IPS DF 6.9 (cell line): ENCODE results near the gene CCDC88C.

Experiments
- DNase-seq: peaks from one replicate; pipeline ENCODE4 v3.0.0-alpha.2; 2013; ENCODE audit warnings: low read depth, low spot score
- H3K27ac ChIP-seq: one replicate; pipeline ENCODE4 v1.5.1; 2013; ENCODE audit warnings: low read length, control low read depth
- H3K27me3 ChIP-seq: 2 replicates; pipeline ENCODE4 v1.6.1; 2013; ENCODE audit warnings: mild to moderate bottlenecking, low read length; ENCODE audit not compliant: control insufficient read depth, insufficient read depth
- H3K36me3 ChIP-seq: 2 replicates; pipeline ENCODE4 v1.6.1; 2013; ENCODE audit warnings: low read length; ENCODE audit not compliant: control insufficient read depth, insufficient read depth
- H3K4me1 ChIP-seq: 2 replicates; pipeline ENCODE4 v1.6.1; 2013; ENCODE audit warnings: low read length; ENCODE audit not compliant: control insufficient read depth, insufficient read depth
- H3K4me3 ChIP-seq: 2 replicates; pipeline ENCODE4 v1.5.1; 2013; ENCODE audit warnings: mild to moderate bottlenecking, low read length
- H3K9me3 ChIP-seq: 2 replicates; pipeline ENCODE4 v1.6.1; 2013; ENCODE audit warnings: low read length, inconsistent platforms; ENCODE audit not compliant: control insufficient read depth, insufficient read depth
- WGBS: extraction: QIAGEN DNeasy Blood & Tissue Kit; methylation state at CpG from one replicate; pipeline ENCODE4 v1.1.7; 2013; ENCODE audit warnings: mixed read lengths, missing lambda C conversion rate; ENCODE audit not compliant: insufficient read length, insufficient coverage; 5-methylcytosine and 5-hydroxymethylcytosine counted together

Gene CCDC88C

GRCh38 chr14:91352053-91352452 is 65.6 kb downstream of the CCDC88C start:
- whole genome bisulfite sequencing, result no CpG with 5 or more reads among the region's 19 CpGs

GRCh38 chr14:91351512-91351862 is 66.1 kb downstream of the CCDC88C start:
- Histone ChIP-seq H3K4me1 (peaks cover 3% of the 10 kb centered on the region), H3K27me3 (no peaks in the 10 kb centered on the region), H3K9me3 (no peaks in the 10 kb centered on the region), H3K27ac (no peak overlapping the region), H3K4me3 (no peak overlapping the region), H3K36me3 (no peaks in the 10 kb centered on the region)
- no CpG with 5 or more reads among the region's 10 CpGs for WGBS
- DNase-seq, result no peak

More at GRCh38 chr14:91352053-91352452, 65.6 kb downstream of the CCDC88C start:
- H3K36me3 ChIP-seq, result no peaks in the 10 kb centered on the region
- DNase-seq, result no peak
- H3K4me3 ChIP-seq, result no peak overlapping the region
- no peak overlapping the region for H3K27ac ChIP-seq
- no peaks in the 10 kb centered on the region for H3K9me3 ChIP-seq
- H3K4me1 ChIP-seq, result peaks cover 3% of the 10 kb centered on the region
- H3K27me3 ChIP-seq, result no peaks in the 10 kb centered on the region

GRCh38 chr14:91350813-91351511 is 66.7 kb downstream of the CCDC88C start:
- no peak for DNase-seq
- no peaks in the 10 kb centered on the region for H3K9me3 ChIP-seq
- H3K27me3 ChIP-seq, result no peaks in the 10 kb centered on the region
- no peak overlapping the region for H3K27ac ChIP-seq
- WGBS, result no CpG with 5 or more reads among the region's 18 CpGs
- no peak overlapping the region for H3K4me3 ChIP-seq
- H3K4me1 ChIP-seq, result peaks cover 3% of the 10 kb centered on the region
- no peaks in the 10 kb centered on the region for H3K36me3 ChIP-seq

- H3K4me3 ChIP-seq, result no peak overlapping the region
Observed at GRCh38 chr14:91350483-91350812, 67.2 kb downstream of the CCDC88C start.

GRCh38 chr14:91349481-91350074 is 68.0 kb downstream of the CCDC88C start:
- Histone ChIP-seq H3K27ac (no peak overlapping the region), H3K4me1 (peaks cover 3% of the 10 kb centered on the region), H3K9me3 (no peaks in the 10 kb centered on the region), H3K36me3 (no peaks in the 10 kb centered on the region), H3K27me3 (no peaks in the 10 kb centered on the region), H3K4me3 (no peak overlapping the region)
- no CpG with 5 or more reads among the region's 10 CpGs for WGBS
- no peak for DNase-seq

More at GRCh38 chr14:91350483-91350812, 67.2 kb downstream of the CCDC88C start:
- Histone ChIP-seq H3K4me1 (peaks cover 3% of the 10 kb centered on the region), H3K27ac (no peak overlapping the region), H3K36me3 (no peaks in the 10 kb centered on the region), H3K27me3 (no peaks in the 10 kb centered on the region), H3K9me3 (no peaks in the 10 kb centered on the region)
- DNase-seq, result no peak
- WGBS, result no CpG with 5 or more reads among the region's 1 CpG

GRCh38 chr14:91348845-91349465 is 68.7 kb downstream of the CCDC88C start:
- Histone ChIP-seq H3K4me3 (no peak overlapping the region), H3K9me3 (no peaks in the 10 kb centered on the region), H3K27me3 (no peaks in the 10 kb centered on the region), H3K36me3 (no peaks in the 10 kb centered on the region), H3K27ac (no peak overlapping the region), H3K4me1 (peaks cover 3% of the 10 kb centered on the region)
- WGBS, result no CpG with 5 or more reads among the region's 9 CpGs
- DNase-seq, result no peak

GRCh38 chr14:91346838-91347173 is 70.8 kb downstream of the CCDC88C start:
- no CpG with 5 or more reads among the region's 4 CpGs for WGBS
- H3K36me3 ChIP-seq, result no peaks in the 10 kb centered on the region
- H3K4me1 ChIP-seq, result peaks cover 3% of the 10 kb centered on the region
- H3K9me3 ChIP-seq, result no peaks in the 10 kb centered on the region
- H3K4me3 ChIP-seq, result no peak overlapping the region
- DNase-seq, result no peak
- H3K27me3 ChIP-seq, result no peaks in the 10 kb centered on the region
- no peak overlapping the region for H3K27ac ChIP-seq

GRCh38 chr14:91344096-91344495 is 73.5 kb downstream of the CCDC88C start:
- no peak overlapping the region for H3K27ac ChIP-seq
- WGBS, result no CpG with 5 or more reads among the region's 5 CpGs
- no peaks in the 10 kb centered on the region for H3K27me3 ChIP-seq
- no peaks in the 10 kb centered on the region; the same call in 1 of the 2 replicates for H3K4me1 ChIP-seq
- H3K9me3 ChIP-seq, result no peaks in the 10 kb centered on the region
- no peak overlapping the region for H3K4me3 ChIP-seq
- peaks cover 2% of the 10 kb centered on the region; the same call in 1 of the 2 replicates for H3K36me3 ChIP-seq
- DNase-seq, result no peak

- Histone ChIP-seq H3K36me3 (peaks cover 9% of the 10 kb centered on the region), H3K4me3 (no peak overlapping the region), H3K27ac (no peak overlapping the region), H3K4me1 (no peaks in the 10 kb centered on the region; the same call in 1 of the 2 replicates), H3K27me3 (no peaks in the 10 kb centered on the region), H3K9me3 (no peaks in the 10 kb centered on the region)
- DNase-seq, result no peak
- no CpG with 5 or more reads among the region's 11 CpGs for WGBS
Observed at GRCh38 chr14:91343051-91343450, 74.6 kb downstream of the CCDC88C start.

GRCh38 chr14:91342206-91342760 is 75.3 kb downstream of the CCDC88C start:
- no peak for DNase-seq
- H3K27ac ChIP-seq, result no peak overlapping the region
- WGBS, result no CpG with 5 or more reads among the region's 12 CpGs

More at GRCh38 chr14:91342206-91342760, 75.3 kb downstream of the CCDC88C start:
- Histone ChIP-seq H3K4me3 (no peak overlapping the region), H3K27me3 (no peaks in the 10 kb centered on the region), H3K9me3 (no peaks in the 10 kb centered on the region), H3K4me1 (no peaks in the 10 kb centered on the region; the same call in 1 of the 2 replicates), H3K36me3 (peaks cover 12% of the 10 kb centered on the region)
